Measurements from ENCODE around the gene FBXL12.
"Not testable (repeated sequence)": the region's sequence is repeated elsewhere in the genome, so short reads cannot be mapped to it uniquely, and the experiment has no call there.

The FBXL12 gene

GRCh38 chr19:9789066-9789465 is 29.8 kb downstream of the FBXL12 start:
- TF ChIP-seq EZH2phosphoT487 (IDR thresholded peaks at IDR 0.05; ENCODE audit: low read depth) (no peak), CTCF (IDR thresholded peaks at IDR 0.05; ENCODE audit: low read depth, low read length) (no peak)
- no peak overlapping the region for H3K27ac ChIP-seq (ENCODE audit: low read length)
- H3K4me2 ChIP-seq (ENCODE audit: low read length) = no peak overlapping the region
- H3K4me1 ChIP-seq (ENCODE audit: low read length) = peaks cover 12% of the 10 kb centered on the region
- no peaks in the 10 kb centered on the region for H3K36me3 ChIP-seq (replicated peaks; ENCODE audit: low read depth, low read length)
- H2AFZ ChIP-seq (ENCODE audit: low read depth, low read length) = no peak overlapping the region
- no peaks in the 10 kb centered on the region for H3K9me3 ChIP-seq (ENCODE audit: insufficient read depth, low read length)
- H3K9ac ChIP-seq (ENCODE audit: low read length) = no peak overlapping the region
- no peaks in the 10 kb centered on the region for H3K27me3 ChIP-seq (ENCODE audit: low read depth, low read length)
- H3K79me2 ChIP-seq (ENCODE audit: low read length) = no peaks in the 10 kb centered on the region
- H4K20me1 ChIP-seq (ENCODE audit: insufficient read depth, low read length) = no peaks in the 10 kb centered on the region
- no peak overlapping the region for H3K4me3 ChIP-seq (ENCODE audit: low read length)

- H3K4me1 ChIP-seq (ENCODE audit: low read length) = peaks cover 12% of the 10 kb centered on the region
- H2AFZ ChIP-seq (ENCODE audit: low read depth, low read length); H3K4me2 ChIP-seq (ENCODE audit: low read length); H3K27me3 ChIP-seq (ENCODE audit: low read depth, low read length); H3K79me2 ChIP-seq (ENCODE audit: low read length); H3K36me3 ChIP-seq (replicated peaks; ENCODE audit: low read depth, low read length); H3K9ac ChIP-seq (ENCODE audit: low read length); H3K4me3 ChIP-seq (ENCODE audit: low read length); H3K27ac ChIP-seq (ENCODE audit: low read length); H3K9me3 ChIP-seq (ENCODE audit: insufficient read depth, low read length); H4K20me1 ChIP-seq (ENCODE audit: insufficient read depth, low read length): not testable (repeated sequence)
Observed at GRCh38 chr19:9788604-9789003, 30.3 kb downstream of the FBXL12 start.

DNA sequence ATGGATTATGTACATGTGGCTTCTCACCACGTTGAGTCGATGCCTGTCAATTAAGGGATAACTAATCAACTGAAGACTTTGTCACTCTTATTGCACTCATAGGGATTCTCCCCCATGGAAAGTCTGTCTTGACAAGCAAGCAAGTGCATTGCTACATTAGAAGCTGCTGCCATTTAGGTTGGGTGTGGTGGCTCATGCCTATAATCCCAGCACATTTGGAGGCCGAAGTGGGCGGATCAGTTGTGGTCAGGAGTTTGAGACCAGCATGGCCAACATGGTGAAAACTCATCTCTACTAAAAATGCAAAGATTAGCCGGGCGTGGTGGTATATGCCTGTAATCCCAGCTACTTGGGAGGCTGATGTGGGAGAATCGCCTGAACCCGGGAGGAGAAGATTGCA is 32.1 kb downstream of the FBXL12 start:
- Histone ChIP-seq H4K20me1 (ENCODE audit: insufficient read depth, low read length) (no peaks in the 10 kb centered on the region), H3K4me3 (ENCODE audit: low read length) (peak overlapping the region; percentile 85), H3K79me2 (ENCODE audit: low read length) (no peaks in the 10 kb centered on the region), H3K9me3 (ENCODE audit: insufficient read depth, low read length) (no peaks in the 10 kb centered on the region), H3K4me1 (ENCODE audit: low read length) (peaks cover 12% of the 10 kb centered on the region), H3K36me3 (replicated peaks; ENCODE audit: low read depth, low read length) (no peaks in the 10 kb centered on the region), H3K9ac (ENCODE audit: low read length) (peak overlapping the region; percentile 69), H3K4me2 (ENCODE audit: low read length) (peak overlapping the region; percentile 86), H2AFZ (ENCODE audit: low read depth, low read length) (no peak overlapping the region; the same call in 1 of the 2 replicates), H3K27me3 (ENCODE audit: low read depth, low read length) (no peaks in the 10 kb centered on the region), H3K27ac (ENCODE audit: low read length) (no peak overlapping the region)
- TF ChIP-seq EZH2phosphoT487 (IDR thresholded peaks at IDR 0.05; ENCODE audit: low read depth) (no peak), CTCF (IDR thresholded peaks at IDR 0.05; ENCODE audit: low read depth, low read length) (no peak)

DNA sequence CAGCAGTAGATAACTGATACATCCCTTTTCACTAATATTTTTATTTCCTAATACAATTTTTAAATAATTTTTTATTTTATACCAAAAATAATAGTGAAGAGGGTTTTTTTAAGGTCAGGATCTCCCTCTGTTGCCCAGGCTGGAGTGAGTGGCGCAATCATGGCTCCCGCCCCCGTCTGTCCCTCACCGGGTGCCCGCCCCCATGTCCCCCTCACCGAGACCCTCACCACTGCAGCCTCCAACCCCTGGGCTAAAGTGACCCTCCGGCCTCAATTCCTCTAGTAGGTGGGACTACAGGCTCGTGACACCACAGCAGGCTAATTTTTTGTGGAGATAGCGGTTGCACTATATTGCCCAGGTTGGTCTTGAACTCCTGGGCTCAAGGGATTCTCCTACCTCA is 32.5 kb downstream of the FBXL12 start:
- no peaks in the 10 kb centered on the region for H3K27me3 ChIP-seq (ENCODE audit: low read depth, low read length)

More for the DNA sequence above, 32.5 kb downstream of the FBXL12 start:
- Histone ChIP-seq H3K4me2 (ENCODE audit: low read length) (peak overlapping the region; percentile 86), H4K20me1 (ENCODE audit: insufficient read depth, low read length) (no peaks in the 10 kb centered on the region), H3K27ac (ENCODE audit: low read length) (no peak overlapping the region; the same call in 1 of the 2 replicates), H3K4me3 (ENCODE audit: low read length) (peak overlapping the region; percentile 85), H3K79me2 (ENCODE audit: low read length) (no peaks in the 10 kb centered on the region), H3K9me3 (ENCODE audit: insufficient read depth, low read length) (no peaks in the 10 kb centered on the region), H2AFZ (ENCODE audit: low read depth, low read length) (peak overlapping the region; percentile 87), H3K36me3 (replicated peaks; ENCODE audit: low read depth, low read length) (no peaks in the 10 kb centered on the region), H3K4me1 (ENCODE audit: low read length) (peaks cover 12% of the 10 kb centered on the region), H3K9ac (ENCODE audit: low read length) (peak overlapping the region; percentile 69)
- TF ChIP-seq CTCF (IDR thresholded peaks at IDR 0.05; ENCODE audit: low read depth, low read length) = no peak
- TF ChIP-seq EZH2phosphoT487 (IDR thresholded peaks at IDR 0.05; ENCODE audit: low read depth) = no peak

All from OCI-LY3 (cell line).